PC-9 (cell line): ENCODE data around the gene ACSL1. TPM values are rescaled to one million over a fixed set of nuclear protein-coding genes. Genes with fewer than 3 reads are reported as not detected.
"Not testable (repeated sequence)": the region's sequence is repeated elsewhere in the genome, so short reads cannot be mapped to it uniquely, and the experiment has no call there.

Experiments
- BruUV-seq: library from RNA; stranded (reverse); fragments of 400-500 nt; replicated peaks from 2 replicates; lab custom pipeline; 2021; lab: Mats Ljungman, UMichigan
- CTCF ChIA-PET: fragments of 300-600 bp; sonication (Branson Sonifier 250); formaldehyde crosslinking; loops from one replicate; lab custom pipeline; 2022; ENCODE audit warnings: antibody characterized with exemption; lab: Charles Lee
- POLR2A ChIA-PET: fragments of 300-600 bp; sonication (Branson Sonifier 250); formaldehyde crosslinking; loops from one replicate; lab custom pipeline; 2022; ENCODE audit warnings: antibody characterized with exemption; ENCODE audit not compliant: unreplicated experiment; lab: Charles Lee
- DNase-seq, 2 experiments: peaks; one replicate each; pipeline versions ENCODE4 v3.0.0 to v3.0.0-alpha.2; 2015 to 2022; ENCODE audit warnings: mixed read lengths in 1 of 2
- H2AFZ ChIP-seq: fragments of 200-600 bp; sonication (generic); 2 replicates; pipeline ENCODE4 v1.8.1; 2017; ENCODE audit warnings: antibody characterized with exemption
- H3F3A ChIP-seq: fragments of 200-600 bp; sonication (generic); 2 replicates; pipeline ENCODE4 v1.8.1; 2017; ENCODE audit warnings: antibody characterized with exemption, mild to moderate bottlenecking, low read depth; ENCODE audit not compliant: insufficient read depth
- H3K27ac ChIP-seq: fragments of 200-600 bp; sonication (generic); 2 replicates; pipeline ENCODE4 v1.6.1; 2016; ENCODE audit warnings: mixed run types
- H3K27me3 ChIP-seq: fragments of 200-600 bp; sonication (generic); 2 replicates; pipeline ENCODE4 v1.6.1; 2016; ENCODE audit warnings: low read depth, mixed run types; ENCODE audit not compliant: insufficient read depth
- H3K36me3 ChIP-seq: fragments of 200-600 bp; sonication (generic); 2 replicates; pipeline ENCODE4 v1.6.1; 2016; ENCODE audit warnings: low read depth, mixed run types
- H3K4me1 ChIP-seq: fragments of 200-600 bp; sonication (generic); replicated peaks from 2 replicates; pipeline ENCODE4 v1.6.1; 2016; ENCODE audit warnings: mixed run types; ENCODE audit not compliant: insufficient read depth
- H3K4me2 ChIP-seq: fragments of 200-600 bp; sonication (generic); 2 replicates; pipeline ENCODE4 v1.6.1; 2017; ENCODE audit warnings: mixed run types
- H3K4me3 ChIP-seq: fragments of 200-600 bp; sonication (generic); 2 replicates; pipeline ENCODE4 v1.6.1; 2016; ENCODE audit warnings: mixed run types
- H3K79me2 ChIP-seq: fragments of 200-600 bp; sonication (generic); 2 replicates; pipeline ENCODE4 v1.6.1; 2017; ENCODE audit warnings: low read depth, mixed run types
- H3K9me2 ChIP-seq: fragments of 200-600 bp; sonication (generic); 2 replicates; pipeline ENCODE4 v1.8.1; 2017; ENCODE audit warnings: mild to moderate bottlenecking; ENCODE audit not compliant: insufficient read depth
- H3K9me3 ChIP-seq: fragments of 200-600 bp; sonication (generic); 2 replicates; pipeline ENCODE4 v1.8.1; 2016; ENCODE audit warnings: low read depth; ENCODE audit not compliant: insufficient read depth
- H4K20me1 ChIP-seq: fragments of 200-600 bp; sonication (generic); 2 replicates; pipeline ENCODE4 v1.8.1; 2017; ENCODE audit not compliant: insufficient read depth
- CTCF ChIP-seq: fragments of 200-600 bp; sonication (generic); conservative IDR thresholded peaks from 2 replicates; pipeline ENCODE4 v1.6.1; 2017; ENCODE audit warnings: mixed run types, antibody characterized with exemption, mild to moderate bottlenecking, moderate library complexity
- EZH2 ChIP-seq: fragments of 200-600 bp; sonication (generic); IDR thresholded peaks from 2 replicates; pipeline ENCODE4 v1.8.0; 2017; ENCODE audit warnings: antibody characterized with exemption, low read depth
- intact Hi-C: fragments of 100-400 bp; cut with micrococcal nuclease; formaldehyde crosslinking; loops from one replicate; pipeline ENCODE4 v1.10.0; 2022; ENCODE audit not compliant: unreplicated experiment
- total RNA-seq: library from RNA; stranded (reverse); gene quantifications from 2 replicates; pipeline ENCODE4 v1.2.3, GENCODE V29; 2021

ACSL1 gene
- total RNA-seq, 1 experiment from 2014 or later, result 96.6 TPM

- Histone ChIP-seq H3K9me2 (no peaks in the 10 kb centered on the region), H3K27me3 (no peaks in the 10 kb centered on the region), H4K20me1 (no peaks in the 10 kb centered on the region), H3K36me3 (no peaks in the 10 kb centered on the region), H2AFZ (no peak overlapping the region), H3K79me2 (no peaks in the 10 kb centered on the region), H3K9me3 (no peaks in the 10 kb centered on the region), H3K4me1 (peaks cover 14% of the 10 kb centered on the region), H3K4me3 (no peak overlapping the region), H3K4me2 (no peak overlapping the region), H3K27ac (no peak overlapping the region), H3F3A (peaks cover 2% of the 10 kb centered on the region; the same call in 1 of the 2 replicates)
- no peak for DNase-seq
- ChIA-PET CTCF (no interaction called here), POLR2A (no interaction called here)
- TF ChIP-seq CTCF (no peak), EZH2 (no peak)
- intact Hi-C loops, result no loop called here
- no TSS peak for BruUV-seq
Measured at GRCh38 chr4:184740980-184741391, 84.8 kb downstream of the ACSL1 start.

- CTCF ChIA-PET, BruUV-seq, intact Hi-C loops: not testable (repeated sequence)
Measured at GRCh38 chr4:184739575-184739974, 86.2 kb downstream of the ACSL1 start.

GRCh38 chr4:184734758-184735157 is 91.0 kb downstream of the ACSL1 start:
- peaks cover 37% of the 10 kb centered on the region for H3K79me2 ChIP-seq
- peaks cover 19% of the 10 kb centered on the region for H3K4me1 ChIP-seq
- peak overlapping the region; percentile 49; the same call in 1 of the 2 replicates for H3K4me3 ChIP-seq
- BruUV-seq, result TSS peak; percentile 54
- H3K9me2 ChIP-seq, result no peaks in the 10 kb centered on the region
- intact Hi-C loops, result loop anchor here (1.0 to 5.0 kb wide), 3 partner anchors 12 to 398 kb away; partner anchors contain the start of gene IRF2
- H4K20me1 ChIP-seq, result no peaks in the 10 kb centered on the region
- H3K9me3 ChIP-seq, result no peaks in the 10 kb centered on the region
- DNase-seq, result no peak
- no peaks in the 10 kb centered on the region for H3K36me3 ChIP-seq
- H3K4me2 ChIP-seq, result peak overlapping the region; percentile 85
- no peaks in the 10 kb centered on the region; the same call in 1 of the 2 replicates for H3F3A ChIP-seq
- 0 out of 2 replicates have a peak overlapping the region, but pooled peaks have one; percentile 3 for H3K27ac ChIP-seq
- no peaks in the 10 kb centered on the region for H3K27me3 ChIP-seq
- ChIA-PET POLR2A (interaction anchor here (0.5 to 1.1 kb wide), 5 partner anchors 11 to 471 kb away, joined by 3 to 6 read pairs (median 5); no protein-coding TSS in a partner anchor), CTCF (interaction anchor here (0.7 to 2.1 kb wide), 4 partner anchors 11 to 692 kb away, joined by 3 to 8 read pairs (median 6); a partner anchor contains a TSS)
- peak overlapping the region; percentile 70; the same call in 1 of the 2 replicates for H2AFZ ChIP-seq
- TF ChIP-seq CTCF (no peak), EZH2 (no peak)

More at GRCh38 chr4:184739575-184739974, 86.2 kb downstream of the ACSL1 start:
- H3F3A ChIP-seq, H3K4me2 ChIP-seq, H3K9me2 ChIP-seq, H2AFZ ChIP-seq, POLR2A ChIA-PET, H3K79me2 ChIP-seq, H4K20me1 ChIP-seq, H3K27ac ChIP-seq, H3K36me3 ChIP-seq, H3K9me3 ChIP-seq, DNase-seq, H3K27me3 ChIP-seq, H3K4me3 ChIP-seq: not testable (repeated sequence)
- peaks cover 12% of the 10 kb centered on the region for H3K4me1 ChIP-seq
